Neural progenitor cell (in vitro differentiated cells): ENCODE data around the gene TLR4.

ENCODE experiments used
- CTCF ChIP-seq: fragments of 200-600 bp; sonication (generic); IDR thresholded peaks from 2 replicates; pipeline ENCODE4 v1.5.1; 2017; ENCODE audit warnings: antibody characterized with exemption, mild to moderate bottlenecking
- EZH2 ChIP-seq: fragments of 200-600 bp; sonication (generic); IDR thresholded peaks from 2 replicates; pipeline ENCODE4 v1.6.1; 2017; ENCODE audit warnings: antibody characterized with exemption, mild to moderate bottlenecking, moderate library complexity
- EZH2phosphoT487 ChIP-seq: fragments of 200-600 bp; sonication (generic); IDR thresholded peaks from 2 replicates; pipeline ENCODE4 v1.6.1; 2017; ENCODE audit warnings: antibody characterized with exemption

DNA sequence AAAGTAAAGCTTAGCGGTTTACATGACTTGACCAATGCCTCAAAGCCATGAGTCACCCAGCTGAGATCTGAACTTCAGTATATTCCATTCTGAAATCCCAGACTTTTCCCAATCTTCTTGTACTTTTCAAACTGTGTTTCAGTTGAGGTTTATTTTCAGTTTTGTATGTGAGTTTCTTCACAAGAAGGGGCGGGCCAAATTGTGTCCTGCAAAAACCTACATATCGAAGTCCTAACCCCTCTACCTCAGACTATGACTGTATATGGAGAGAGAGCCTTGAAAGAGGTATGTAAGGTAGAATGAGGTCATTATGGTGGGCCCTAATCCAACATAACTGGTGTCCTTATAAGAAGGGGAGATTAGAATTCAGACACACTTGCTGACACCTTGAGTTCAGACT, 666 bp upstream of the TLR4 start:
- no peak for TF ChIP-seq CTCF
- no peak for TF ChIP-seq EZH2
- no peak for TF ChIP-seq EZH2phosphoT487
